Neural crest cell (in vitro differentiated cells): ENCODE measurements around the gene HJURP. TPM values are rescaled to one million over a fixed set of nuclear protein-coding genes. Genes with fewer than 3 reads are reported as not detected.
A peak's percentile ranks its signal among the peaks of the same experiment; 100 is the strongest.

Source experiments
- DNase-seq: peaks from one replicate; pipeline ENCODE4 v3.0.0; 2021; ENCODE audit warnings: low read depth, mixed read lengths, low spot score
- H3K27ac Mint-ChIP-seq: one replicate; pipeline ENCODE4 v1.8.0; 2021; ENCODE audit warnings: mild to moderate bottlenecking, mixed read lengths; ENCODE audit not compliant: unreplicated experiment
- H3K27me3 Mint-ChIP-seq: 2 replicates; pipeline ENCODE4 v1.8.0; 2021; ENCODE audit warnings: low read depth, mild to moderate bottlenecking, mixed read lengths
- H3K36me3 Mint-ChIP-seq: 2 replicates; pipeline ENCODE4 v1.8.0; 2021; ENCODE audit warnings: low read depth, mild to moderate bottlenecking, mixed read lengths
- H3K4me1 Mint-ChIP-seq: 2 replicates; pipeline ENCODE4 v1.8.0; 2021; ENCODE audit warnings: mixed read lengths
- H3K4me3 Mint-ChIP-seq: one replicate; pipeline ENCODE4 v1.8.0; 2021; ENCODE audit warnings: mild to moderate bottlenecking, mixed read lengths
- H3K9me3 Mint-ChIP-seq: 2 replicates; pipeline ENCODE4 v1.8.0; 2021; ENCODE audit warnings: mixed read lengths
- CTCF ChIP-seq: fragments of 200-600 bp; sonication (generic); conservative IDR thresholded peaks from 2 replicates; pipeline ENCODE4 v1.5.0; 2021; ENCODE audit warnings: antibody characterized with exemption, mild to moderate bottlenecking
- total RNA-seq: library from RNA; stranded (reverse); gene quantifications from 2 replicates; pipeline ENCODE4 v1.2.1, GENCODE V29; 2021

HJURP gene
- total RNA-seq, 1 donor from 2014 or later = 63.6 TPM

GRCh38 chr2:233803292-233803911 is 50.9 kb downstream of the HJURP start:
- Mint-ChIP-seq H3K36me3 (no peaks in the 10 kb centered on the region), H3K27ac (no peak overlapping the region), H3K27me3 (peaks cover 3% of the 10 kb centered on the region), H3K4me3 (no peak overlapping the region), H3K4me1 (no peaks in the 10 kb centered on the region), H3K9me3 (peaks cover 4% of the 10 kb centered on the region)
- no peak for TF ChIP-seq CTCF
- no peak for DNase-seq

GRCh38 chr2:233802132-233802815 is 52.1 kb downstream of the HJURP start:
- Mint-ChIP-seq H3K27me3 (peaks cover 3% of the 10 kb centered on the region), H3K4me3 (no peak overlapping the region), H3K4me1 (no peaks in the 10 kb centered on the region), H3K9me3 (peaks cover 4% of the 10 kb centered on the region), H3K36me3 (no peaks in the 10 kb centered on the region), H3K27ac (peak overlapping the region; percentile 47)
- DNase-seq = no peak
- TF ChIP-seq CTCF = no peak

- Mint-ChIP-seq H3K4me3 (no peak overlapping the region), H3K27me3 (peaks cover 3% of the 10 kb centered on the region), H3K9me3 (peaks cover 4% of the 10 kb centered on the region), H3K4me1 (no peaks in the 10 kb centered on the region), H3K36me3 (no peaks in the 10 kb centered on the region), H3K27ac (no peak overlapping the region)
- no peak for DNase-seq
- TF ChIP-seq CTCF = no peak
Measured at GRCh38 chr2:233801357-233802131, 52.8 kb downstream of the HJURP start.

- no peak overlapping the region for H3K4me3 Mint-ChIP-seq
- H3K9me3 Mint-ChIP-seq = peaks cover 4% of the 10 kb centered on the region
- no peaks in the 10 kb centered on the region for H3K4me1 Mint-ChIP-seq
- H3K27ac Mint-ChIP-seq = no peak overlapping the region
- DNase-seq = no peak
- H3K36me3 Mint-ChIP-seq = no peaks in the 10 kb centered on the region
- TF ChIP-seq CTCF = no peak
- peaks cover 3% of the 10 kb centered on the region for H3K27me3 Mint-ChIP-seq
Measured at GRCh38 chr2:233800208-233800607, 54.1 kb downstream of the HJURP start.

- H3K4me1 Mint-ChIP-seq = no peaks in the 10 kb centered on the region
- H3K4me3 Mint-ChIP-seq = no peak overlapping the region
- no peak for TF ChIP-seq CTCF
- H3K27ac Mint-ChIP-seq = no peak overlapping the region
- no peaks in the 10 kb centered on the region for H3K36me3 Mint-ChIP-seq
- DNase-seq = no peak
- peaks cover 4% of the 10 kb centered on the region for H3K9me3 Mint-ChIP-seq
- no peaks in the 10 kb centered on the region for H3K27me3 Mint-ChIP-seq
Measured at GRCh38 chr2:233799716-233800115, 54.6 kb downstream of the HJURP start.
